ENCODE measurements around the gene XRCC4. TPM values are rescaled to one million over a fixed set of nuclear protein-coding genes. Genes with fewer than 3 reads are reported as not detected.

Gene XRCC4
- polyA plus RNA-seq, 1 of the 3 experiments (the other 2 are of a cell fraction) = 1.8 TPM

DNA sequence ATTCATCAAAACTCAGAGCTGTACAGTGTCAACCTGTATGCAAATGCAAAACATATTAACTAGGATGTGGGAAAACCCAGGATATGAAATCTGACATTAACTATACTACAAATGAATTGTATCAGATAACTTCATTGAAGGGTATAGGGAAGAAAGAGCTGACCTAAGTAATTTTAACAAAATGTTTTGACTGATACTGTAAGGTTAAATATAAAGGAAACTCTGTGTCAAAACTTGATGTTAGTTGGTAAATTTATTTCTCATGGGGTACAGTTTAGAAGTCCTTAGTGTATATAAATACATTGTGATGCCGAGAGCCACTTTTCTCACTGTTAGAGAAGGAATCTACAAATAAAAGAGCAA is 316.1 kb downstream of the XRCC4 start:
- Histone ChIP-seq H2AFZ (ENCODE audit: low read depth) (no peak overlapping the region), H4K20me1 (ENCODE audit: insufficient read depth) (no peaks in the 10 kb centered on the region), H3K9ac (no peak overlapping the region), H3F3A (replicated peaks; ENCODE audit: insufficient read depth) (no peaks in the 10 kb centered on the region), H3K27ac (ENCODE audit: low read depth in 2 of 2, low read length in 1 of 2) (no peak overlapping the region), H3K4me3 (ENCODE audit: low read depth in 2 of 2, low read length in 1 of 2) (no peak overlapping the region), H3K4me1 (ENCODE audit: control insufficient read depth in 1 of 2, insufficient read depth in 2 of 2, low read depth in 1 of 2, low read length in 1 of 2) (no peaks in the 10 kb centered on the region), H3K27me3 (ENCODE audit: insufficient read depth) (no peaks in the 10 kb centered on the region), H3K4me2 (no peak overlapping the region), H3K79me2 (ENCODE audit: insufficient read depth) (no peaks in the 10 kb centered on the region), H3K9me2 (no peaks in the 10 kb centered on the region), H3K9me3 (no peaks in the 10 kb centered on the region), H3K36me3 (replicated peaks in 1 of 2; ENCODE audit: control insufficient read depth in 1 of 2, insufficient read depth in 2 of 2, low read length in 1 of 2) (no peaks in the 10 kb centered on the region)
- 88% methylated on average over 1 of the region's 1 CpG for WGBS (ENCODE audit: low lambda C conversion rate)
- TF ChIP-seq ELF1 (IDR thresholded peaks at IDR 0.05) (no peak), GABPA (IDR thresholded peaks at IDR 0.05; ENCODE audit: low read depth) (no peak), RXRA (IDR thresholded peaks at IDR 0.05; ENCODE audit: borderline replicate concordance, low read depth) (no peak), ZBTB33 (IDR thresholded peaks at IDR 0.05; ENCODE audit: borderline replicate concordance, low read depth) (no peak), TCF12 (IDR thresholded peaks at IDR 0.05) (no peak), TEAD4 (IDR thresholded peaks at IDR 0.05; ENCODE audit: borderline replicate concordance, insufficient read depth) (no peak), NFIC (IDR thresholded peaks at IDR 0.05; ENCODE audit: borderline replicate concordance) (no peak), CTCF (IDR thresholded peaks at IDR 0.05) (no peak), MXI1 (IDR thresholded peaks at IDR 0.05; ENCODE audit: low read depth, low read length) (no peak), FOXM1 (IDR thresholded peaks at IDR 0.05; ENCODE audit: low read depth) (no peak), EP300 (IDR thresholded peaks at IDR 0.05; ENCODE audit: borderline replicate concordance in 1 of 2, low read depth in 1 of 2, low read length in 1 of 2) (no peak), JUND (IDR thresholded peaks at IDR 0.05) (no peak), TAF1 (IDR thresholded peaks at IDR 0.05; ENCODE audit: borderline replicate concordance, low read depth, low read length) (no peak), USF1 (IDR thresholded peaks at IDR 0.05; ENCODE audit: borderline replicate concordance, low read depth) (no peak), GATA2 (CRISPR knock-in tag; IDR thresholded peaks at IDR 0.05) (no peak), FOXJ3 (CRISPR knock-in tag; IDR thresholded peaks at IDR 0.05) (no peak), EZH2phosphoT487 (IDR thresholded peaks at IDR 0.05; ENCODE audit: borderline replicate concordance, low read depth) (no peak), CHD2 (IDR thresholded peaks at IDR 0.05; ENCODE audit: low read length, partially characterized antibody) (no peak), RAD21 (IDR thresholded peaks at IDR 0.05; ENCODE audit: low read length) (no peak)
- TF ChIP-seq, protein P1, sequence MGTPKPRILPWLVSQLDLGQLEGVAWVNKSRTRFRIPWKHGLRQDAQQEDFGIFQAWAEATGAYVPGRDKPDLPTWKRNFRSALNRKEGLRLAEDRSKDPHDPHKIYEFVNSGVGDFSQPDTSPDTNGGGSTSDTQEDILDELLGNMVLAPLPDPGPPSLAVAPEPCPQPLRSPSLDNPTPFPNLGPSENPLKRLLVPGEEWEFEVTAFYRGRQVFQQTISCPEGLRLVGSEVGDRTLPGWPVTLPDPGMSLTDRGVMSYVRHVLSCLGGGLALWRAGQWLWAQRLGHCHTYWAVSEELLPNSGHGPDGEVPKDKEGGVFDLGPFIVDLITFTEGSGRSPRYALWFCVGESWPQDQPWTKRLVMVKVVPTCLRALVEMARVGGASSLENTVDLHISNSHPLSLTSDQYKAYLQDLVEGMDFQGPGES (IDR thresholded peaks at IDR 0.05; ENCODE audit: low read depth, low read length) = no peak
- POLR2A ChIA-PET = no interaction called here
- DNase-seq = no peak
- CTCF ChIA-PET = interaction anchor here (0.7 to 1.4 kb wide), 2 partner anchors 10 to 11 kb away, joined by 3 to 4 read pairs; no protein-coding TSS in a partner anchor
